DOHH2 (cell line): ENCODE results near the gene LHB.

Experiments used
- H3F3A ChIP-seq: fragments of 200-600 bp; sonication (generic), shearing (Covaris generic); 2 replicates; pipeline ENCODE4 v1.6.0; 2016; ENCODE audit warnings: antibody characterized with exemption, mild to moderate bottlenecking; ENCODE audit not compliant: control insufficient read depth, insufficient read depth
- H3K27ac ChIP-seq: fragments of 200-600 bp; sonication (generic); 2 replicates; pipeline ENCODE4 v1.5.1; 2014; ENCODE audit warnings: low read depth, mild to moderate bottlenecking, low read length, moderate library complexity
- H3K27me3 ChIP-seq: fragments of 200-600 bp; sonication (generic); 2 replicates; pipeline ENCODE4 v1.6.1; 2014; ENCODE audit warnings: mild to moderate bottlenecking, low read length, mixed read lengths; ENCODE audit not compliant: control insufficient read depth
- H3K36me3 ChIP-seq: fragments of 200-600 bp; sonication (generic); 2 replicates; pipeline ENCODE4 v1.6.1; 2014; ENCODE audit warnings: mild to moderate bottlenecking, low read length, moderate library complexity, mixed read lengths; ENCODE audit not compliant: control insufficient read depth
- H3K4me1 ChIP-seq: fragments of 200-600 bp; sonication (generic); 2 replicates; pipeline ENCODE4 v1.6.1; 2014; ENCODE audit warnings: mild to moderate bottlenecking, low read length, mixed read lengths; ENCODE audit not compliant: control insufficient read depth
- H3K4me2 ChIP-seq: fragments of 200-600 bp; sonication (generic); 2 replicates; pipeline ENCODE4 v1.6.0; 2014; ENCODE audit warnings: mild to moderate bottlenecking, low read length, moderate library complexity
- H3K4me3 ChIP-seq: fragments of 200-600 bp; sonication (generic); 2 replicates; pipeline ENCODE4 v1.5.1; 2014; ENCODE audit warnings: mild to moderate bottlenecking, low read length, mixed read lengths
- H3K79me2 ChIP-seq: fragments of 200-600 bp; sonication (generic); 2 replicates; pipeline ENCODE4 v1.6.1; 2014; ENCODE audit warnings: mild to moderate bottlenecking, low read length, mixed read lengths; ENCODE audit not compliant: control insufficient read depth
- H3K9me2 ChIP-seq: fragments of 200-600 bp; sonication (generic); replicated peaks from 2 replicates; pipeline ENCODE4 v1.6.1; 2014; ENCODE audit warnings: mild to moderate bottlenecking, low read length, mixed read lengths; ENCODE audit not compliant: control insufficient read depth
- H3K9me3 ChIP-seq: fragments of 200-600 bp; sonication (generic); 2 replicates; pipeline ENCODE4 v1.6.1; 2014; ENCODE audit warnings: antibody characterized with exemption, low read length, mixed read lengths; ENCODE audit not compliant: control insufficient read depth, insufficient read depth
- H4K20me1 ChIP-seq: fragments of 200-600 bp; sonication (generic); 2 replicates; pipeline ENCODE4 v1.6.0; 2014; ENCODE audit warnings: low read depth, mild to moderate bottlenecking, antibody characterized with exemption, low read length, moderate library complexity; ENCODE audit not compliant: control insufficient read depth, insufficient read depth
- EZH2phosphoT487 ChIP-seq: fragments of 200-600 bp; sonication (generic); IDR thresholded peaks from 2 replicates; pipeline ENCODE4 v1.6.1; 2017; ENCODE audit warnings: borderline replicate concordance, mild to moderate bottlenecking, antibody characterized with exemption, low read length, moderate library complexity, mixed read lengths
- TF ChIP-seq, protein P1 (sequence below): fragments of 200-600 bp; sonication (generic); IDR thresholded peaks from one replicate; pipeline ENCODE4 v1.5.1; 2014; ENCODE audit warnings: antibody characterized with exemption, mild to moderate bottlenecking, low read depth, low read length; ENCODE audit not compliant: poor library complexity, severe bottlenecking

The LHB gene

DNA sequence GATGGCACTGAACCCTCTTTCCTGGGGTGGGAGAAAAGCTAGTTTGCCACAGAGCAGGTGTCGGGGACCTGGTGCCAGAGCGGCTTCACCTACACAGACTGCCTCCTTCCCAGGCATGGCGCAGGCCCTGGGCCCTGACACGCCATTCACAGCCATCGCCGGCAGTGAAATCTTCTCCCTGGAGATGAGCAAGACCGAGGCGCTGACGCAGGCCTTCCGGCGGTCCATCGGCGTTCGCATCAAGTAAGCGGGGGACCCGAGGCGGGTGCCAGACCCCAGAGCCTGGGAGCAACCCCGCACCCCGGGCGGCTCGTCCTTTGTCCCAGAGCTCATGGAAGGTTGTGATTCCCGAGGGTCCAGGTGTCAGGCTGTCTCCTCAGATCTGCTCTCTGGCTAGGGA is 10.0 kb downstream of the LHB start:
- no peaks in the 10 kb centered on the region for H3F3A ChIP-seq
- no peaks in the 10 kb centered on the region for H3K9me2 ChIP-seq
- no peaks in the 10 kb centered on the region for H3K27me3 ChIP-seq
- TF ChIP-seq EZH2phosphoT487, result no peak
- TF ChIP-seq, protein P1, sequence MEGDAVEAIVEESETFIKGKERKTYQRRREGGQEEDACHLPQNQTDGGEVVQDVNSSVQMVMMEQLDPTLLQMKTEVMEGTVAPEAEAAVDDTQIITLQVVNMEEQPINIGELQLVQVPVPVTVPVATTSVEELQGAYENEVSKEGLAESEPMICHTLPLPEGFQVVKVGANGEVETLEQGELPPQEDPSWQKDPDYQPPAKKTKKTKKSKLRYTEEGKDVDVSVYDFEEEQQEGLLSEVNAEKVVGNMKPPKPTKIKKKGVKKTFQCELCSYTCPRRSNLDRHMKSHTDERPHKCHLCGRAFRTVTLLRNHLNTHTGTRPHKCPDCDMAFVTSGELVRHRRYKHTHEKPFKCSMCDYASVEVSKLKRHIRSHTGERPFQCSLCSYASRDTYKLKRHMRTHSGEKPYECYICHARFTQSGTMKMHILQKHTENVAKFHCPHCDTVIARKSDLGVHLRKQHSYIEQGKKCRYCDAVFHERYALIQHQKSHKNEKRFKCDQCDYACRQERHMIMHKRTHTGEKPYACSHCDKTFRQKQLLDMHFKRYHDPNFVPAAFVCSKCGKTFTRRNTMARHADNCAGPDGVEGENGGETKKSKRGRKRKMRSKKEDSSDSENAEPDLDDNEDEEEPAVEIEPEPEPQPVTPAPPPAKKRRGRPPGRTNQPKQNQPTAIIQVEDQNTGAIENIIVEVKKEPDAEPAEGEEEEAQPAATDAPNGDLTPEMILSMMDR, result no peak
- H3K4me3 ChIP-seq, result no peak overlapping the region
- H4K20me1 ChIP-seq, result no peaks in the 10 kb centered on the region; the same call in 1 of the 2 replicates
- no peak overlapping the region for H3K4me2 ChIP-seq
- peaks cover 77% of the 10 kb centered on the region for H3K36me3 ChIP-seq
- no peak overlapping the region for H3K27ac ChIP-seq
- no peaks in the 10 kb centered on the region for H3K9me3 ChIP-seq
- no peaks in the 10 kb centered on the region for H3K4me1 ChIP-seq
- peaks cover 2% of the 10 kb centered on the region; the same call in 1 of the 2 replicates for H3K79me2 ChIP-seq

DNA sequence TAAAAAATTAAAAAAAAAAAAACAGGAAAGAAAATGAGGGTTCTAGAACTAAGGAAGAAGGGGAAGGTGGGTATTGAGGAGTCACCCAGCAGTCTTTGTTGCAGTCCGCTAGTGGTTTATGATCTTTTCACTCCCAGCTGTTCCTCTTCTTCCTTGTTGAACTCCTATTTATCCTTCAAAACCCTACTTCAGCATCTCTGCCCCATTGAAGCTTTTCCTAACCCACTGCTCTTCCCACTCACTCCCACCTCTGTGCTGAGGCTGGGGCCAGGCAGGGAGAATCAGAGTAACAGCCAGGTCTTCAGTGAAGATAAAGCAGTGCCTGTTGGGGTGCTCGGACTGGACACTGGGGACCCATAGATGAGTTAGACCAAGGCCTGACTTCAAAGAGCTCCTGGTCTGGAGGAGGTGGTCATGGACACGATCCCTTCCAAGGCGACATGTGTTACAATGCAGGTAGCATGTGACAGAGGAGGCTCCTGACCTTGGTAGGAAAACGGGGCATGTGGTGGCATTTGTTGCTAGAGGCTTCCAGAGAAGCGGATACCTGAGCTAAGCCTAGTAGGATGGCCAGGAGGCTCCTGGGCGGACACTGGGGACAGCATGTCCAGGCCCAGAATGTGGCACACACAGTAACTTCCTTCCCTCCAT is 11.8 kb downstream of the LHB start:
- peaks cover 7% of the 10 kb centered on the region for H3K79me2 ChIP-seq
- H3K4me3 ChIP-seq, result no peak overlapping the region
- no peak overlapping the region for H3K27ac ChIP-seq
- H3K4me2 ChIP-seq, result no peak overlapping the region
- H3K36me3 ChIP-seq, result peaks cover 68% of the 10 kb centered on the region
- no peaks in the 10 kb centered on the region for H3K9me2 ChIP-seq
- H3F3A ChIP-seq, result no peaks in the 10 kb centered on the region
- H3K4me1 ChIP-seq, result no peaks in the 10 kb centered on the region
- H4K20me1 ChIP-seq, result no peaks in the 10 kb centered on the region
- TF ChIP-seq, protein P1, result no peak
- no peak for TF ChIP-seq EZH2phosphoT487
- H3K9me3 ChIP-seq, result no peaks in the 10 kb centered on the region
- H3K27me3 ChIP-seq, result no peaks in the 10 kb centered on the region

DNA sequence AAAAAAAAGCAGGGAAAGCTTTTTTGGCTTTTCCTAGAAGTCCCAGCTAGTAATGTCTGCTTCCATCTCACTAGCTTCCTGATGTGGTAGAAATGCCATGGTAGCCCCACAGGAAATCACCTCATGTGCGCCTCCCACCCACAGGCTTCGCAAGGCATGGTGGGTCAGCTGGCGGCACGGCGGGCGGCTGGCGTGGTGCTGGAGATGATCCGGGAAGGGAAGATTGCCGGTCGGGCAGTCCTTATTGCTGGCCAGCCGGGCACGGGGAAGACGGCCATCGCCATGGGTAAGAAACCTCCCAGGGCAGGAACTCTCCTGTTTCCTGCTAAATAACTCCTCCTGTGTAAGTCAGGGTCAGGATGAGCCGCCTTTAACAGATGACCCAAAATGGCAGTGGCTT is 12.8 kb downstream of the LHB start:
- no peak for TF ChIP-seq EZH2phosphoT487
- TF ChIP-seq, protein P1, result no peak
- Histone ChIP-seq H3K27me3 (no peaks in the 10 kb centered on the region), H3K4me2 (no peak overlapping the region), H3K4me1 (peaks cover 4% of the 10 kb centered on the region), H4K20me1 (no peaks in the 10 kb centered on the region; the same call in 1 of the 2 replicates), H3K9me3 (no peaks in the 10 kb centered on the region), H3K27ac (no peak overlapping the region), H3K4me3 (no peak overlapping the region), H3K36me3 (peaks cover 69% of the 10 kb centered on the region), H3K9me2 (no peaks in the 10 kb centered on the region), H3K79me2 (peaks cover 17% of the 10 kb centered on the region), H3F3A (no peaks in the 10 kb centered on the region)
